HepG2 (cell line): ENCODE results near the gene AKT3.

Experiments used
- ARHGAP35 ChIP-seq: sonication (generic); formaldehyde crosslinking; IDR thresholded peaks from 2 replicates; pipeline ENCODE4 v1.9.0; 2022; ENCODE audit warnings: mild to moderate bottlenecking, inconsistent platforms, moderate library complexity, missing genetic modification reagents, borderline replicate concordance
- DPF2 ChIP-seq: sonication (generic); formaldehyde crosslinking; IDR thresholded peaks from 2 replicates; pipeline ENCODE4 v1.4.0; 2020; ENCODE audit warnings: mild to moderate bottlenecking, low read depth, missing genetic modification reagents, borderline replicate concordance
- IKZF4 ChIP-seq: sonication (generic); formaldehyde crosslinking; IDR thresholded peaks from 2 replicates; pipeline ENCODE4 v1.5.1; 2020; ENCODE audit warnings: borderline replicate concordance, mild to moderate bottlenecking, low read depth, missing genetic modification reagents; ENCODE audit errors: not compliant biosample characterization
- MYC ChIP-seq: sonication (generic); formaldehyde crosslinking; IDR thresholded peaks from 2 replicates; pipeline ENCODE4 v1.9.0; 2021; ENCODE audit warnings: missing genetic modification reagents, borderline replicate concordance
- NBN ChIP-seq: fragments of 450-650 bp; conservative IDR thresholded peaks from 2 replicates; pipeline ENCODE4 v1.6.1; 2017
- SMARCE1 ChIP-seq: fragments of 450-650 bp; IDR thresholded peaks from 2 replicates; pipeline ENCODE4 v1.6.1; 2017; ENCODE audit warnings: borderline replicate concordance
- SRF ChIP-seq: IDR thresholded peaks from 2 replicates; pipeline ENCODE4 v1.6.1; 2011; ENCODE audit warnings: mild to moderate bottlenecking, low read depth, low read length, moderate library complexity
- ZNF124 ChIP-seq: sonication (generic); formaldehyde crosslinking; IDR thresholded peaks from 2 replicates; pipeline ENCODE4 v1.4.0; 2020; ENCODE audit warnings: missing genetic modification reagents
- TF ChIP-seq, protein P1 (sequence below), 2 experiments: fragments of 450-650 bp in 1 of 2; sonication (generic) in 1 of 2; formaldehyde crosslinking in 1 of 2; IDR thresholded peaks; 2 replicates each; pipeline versions ENCODE4 v1.6.1 to v1.8.0; 2016 to 2022; ENCODE audit warnings: antibody characterized with exemption in 1 of 2, mild to moderate bottlenecking in 1 of 2, missing genetic modification reagents in 1 of 2
- TF ChIP-seq, protein P2 (sequence below): sonication (generic); formaldehyde crosslinking; IDR thresholded peaks from 2 replicates; pipeline ENCODE4 v1.8.0; 2022; ENCODE audit warnings: low read depth, missing genetic modification reagents
- TF ChIP-seq, protein P3 (sequence below): sonication (generic); formaldehyde crosslinking; IDR thresholded peaks from 2 replicates; pipeline ENCODE4 v1.4.0; 2020; ENCODE audit warnings: missing genetic modification reagents, mild to moderate bottlenecking, borderline replicate concordance

DNA sequence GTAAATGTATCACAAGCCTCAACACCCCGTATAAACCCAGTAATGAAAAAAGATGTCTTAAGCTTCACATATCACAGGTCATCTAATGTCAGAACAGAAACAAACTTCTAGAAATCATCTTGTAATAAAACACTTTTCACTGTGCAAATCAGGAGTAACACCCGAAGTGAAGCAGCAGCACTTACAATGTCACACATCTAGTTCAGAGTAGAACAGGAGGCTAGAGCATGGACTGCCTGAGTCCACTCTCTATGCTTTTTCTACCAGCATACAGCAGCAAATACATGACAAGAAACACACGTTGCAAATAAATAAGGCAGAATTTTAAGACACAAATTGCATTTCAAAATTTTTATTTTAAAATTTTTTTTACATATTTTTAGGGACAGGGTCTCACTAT, 57.2 kb downstream of the AKT3 start:
- TF ChIP-seq SMARCE1 (no peak), ARHGAP35 (no peak), NBN (no peak), SRF (no peak), IKZF4 (CRISPR knock-in tag) (no peak), MYC (CRISPR knock-in tag) (no peak), DPF2 (CRISPR knock-in tag) (no peak), ZNF124 (no peak)
- TF ChIP-seq, protein P1, sequence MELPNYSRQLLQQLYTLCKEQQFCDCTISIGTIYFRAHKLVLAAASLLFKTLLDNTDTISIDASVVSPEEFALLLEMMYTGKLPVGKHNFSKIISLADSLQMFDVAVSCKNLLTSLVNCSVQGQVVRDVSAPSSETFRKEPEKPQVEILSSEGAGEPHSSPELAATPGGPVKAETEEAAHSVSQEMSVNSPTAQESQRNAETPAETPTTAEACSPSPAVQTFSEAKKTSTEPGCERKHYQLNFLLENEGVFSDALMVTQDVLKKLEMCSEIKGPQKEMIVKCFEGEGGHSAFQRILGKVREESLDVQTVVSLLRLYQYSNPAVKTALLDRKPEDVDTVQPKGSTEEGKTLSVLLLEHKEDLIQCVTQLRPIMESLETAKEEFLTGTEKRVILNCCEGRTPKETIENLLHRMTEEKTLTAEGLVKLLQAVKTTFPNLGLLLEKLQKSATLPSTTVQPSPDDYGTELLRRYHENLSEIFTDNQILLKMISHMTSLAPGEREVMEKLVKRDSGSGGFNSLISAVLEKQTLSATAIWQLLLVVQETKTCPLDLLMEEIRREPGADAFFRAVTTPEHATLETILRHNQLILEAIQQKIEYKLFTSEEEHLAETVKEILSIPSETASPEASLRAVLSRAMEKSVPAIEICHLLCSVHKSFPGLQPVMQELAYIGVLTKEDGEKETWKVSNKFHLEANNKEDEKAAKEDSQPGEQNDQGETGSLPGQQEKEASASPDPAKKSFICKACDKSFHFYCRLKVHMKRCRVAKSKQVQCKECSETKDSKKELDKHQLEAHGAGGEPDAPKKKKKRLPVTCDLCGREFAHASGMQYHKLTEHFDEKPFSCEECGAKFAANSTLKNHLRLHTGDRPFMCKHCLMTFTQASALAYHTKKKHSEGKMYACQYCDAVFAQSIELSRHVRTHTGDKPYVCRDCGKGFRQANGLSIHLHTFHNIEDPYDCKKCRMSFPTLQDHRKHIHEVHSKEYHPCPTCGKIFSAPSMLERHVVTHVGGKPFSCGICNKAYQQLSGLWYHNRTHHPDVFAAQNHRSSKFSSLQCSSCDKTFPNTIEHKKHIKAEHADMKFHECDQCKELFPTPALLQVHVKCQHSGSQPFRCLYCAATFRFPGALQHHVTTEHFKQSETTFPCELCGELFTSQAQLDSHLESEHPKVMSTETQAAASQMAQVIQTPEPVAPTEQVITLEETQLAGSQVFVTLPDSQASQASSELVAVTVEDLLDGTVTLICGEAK (IDR thresholded peaks at IDR 0.05), result no peak
- TF ChIP-seq, protein P1 (CRISPR knock-in tag; IDR thresholded peaks at IDR 0.05), result no peak
- TF ChIP-seq, protein P2, sequence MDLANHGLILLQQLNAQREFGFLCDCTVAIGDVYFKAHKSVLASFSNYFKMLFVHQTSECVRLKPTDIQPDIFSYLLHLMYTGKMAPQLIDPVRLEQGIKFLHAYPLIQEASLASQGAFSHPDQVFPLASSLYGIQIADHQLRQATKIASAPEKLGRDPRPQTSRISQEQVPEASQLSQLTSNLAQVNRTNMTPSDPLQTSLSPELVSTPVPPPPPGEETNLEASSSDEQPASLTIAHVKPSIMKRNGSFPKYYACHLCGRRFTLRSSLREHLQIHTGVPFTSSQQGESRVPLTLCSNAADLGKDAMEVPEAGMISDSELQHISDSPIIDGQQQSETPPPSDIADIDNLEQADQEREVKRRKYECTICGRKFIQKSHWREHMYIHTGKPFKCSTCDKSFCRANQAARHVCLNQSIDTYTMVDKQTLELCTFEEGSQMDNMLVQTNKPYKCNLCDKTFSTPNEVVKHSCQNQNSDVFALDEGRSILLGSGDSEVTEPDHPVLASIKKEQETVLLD (CRISPR knock-in tag), result no peak
- TF ChIP-seq, protein P3, sequence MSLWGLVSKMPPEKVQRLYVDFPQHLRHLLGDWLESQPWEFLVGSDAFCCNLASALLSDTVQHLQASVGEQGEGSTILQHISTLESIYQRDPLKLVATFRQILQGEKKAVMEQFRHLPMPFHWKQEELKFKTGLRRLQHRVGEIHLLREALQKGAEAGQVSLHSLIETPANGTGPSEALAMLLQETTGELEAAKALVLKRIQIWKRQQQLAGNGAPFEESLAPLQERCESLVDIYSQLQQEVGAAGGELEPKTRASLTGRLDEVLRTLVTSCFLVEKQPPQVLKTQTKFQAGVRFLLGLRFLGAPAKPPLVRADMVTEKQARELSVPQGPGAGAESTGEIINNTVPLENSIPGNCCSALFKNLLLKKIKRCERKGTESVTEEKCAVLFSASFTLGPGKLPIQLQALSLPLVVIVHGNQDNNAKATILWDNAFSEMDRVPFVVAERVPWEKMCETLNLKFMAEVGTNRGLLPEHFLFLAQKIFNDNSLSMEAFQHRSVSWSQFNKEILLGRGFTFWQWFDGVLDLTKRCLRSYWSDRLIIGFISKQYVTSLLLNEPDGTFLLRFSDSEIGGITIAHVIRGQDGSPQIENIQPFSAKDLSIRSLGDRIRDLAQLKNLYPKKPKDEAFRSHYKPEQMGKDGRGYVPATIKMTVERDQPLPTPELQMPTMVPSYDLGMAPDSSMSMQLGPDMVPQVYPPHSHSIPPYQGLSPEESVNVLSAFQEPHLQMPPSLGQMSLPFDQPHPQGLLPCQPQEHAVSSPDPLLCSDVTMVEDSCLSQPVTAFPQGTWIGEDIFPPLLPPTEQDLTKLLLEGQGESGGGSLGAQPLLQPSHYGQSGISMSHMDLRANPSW (CRISPR knock-in tag), result no peak
